ENCODE data around the gene CACNG4.

GRCh38 chr17:66947311-66947710 is 17.2 kb upstream of the CACNG4 start:
- TF ChIP-seq CTCF (conservative IDR thresholded peaks at IDR 0.05): no peak
- TF ChIP-seq ZFX (IDR thresholded peaks at IDR 0.05): no peak

All from C4-2B (cell line).